ENCODE data around the gene ULBP2. TPM values are rescaled to one million over a fixed set of nuclear protein-coding genes. Genes with fewer than 3 reads are reported as not detected.
A peak's percentile ranks its signal among the peaks of the same experiment; 100 is the strongest.

The ULBP2 gene
- total RNA-seq, 1 experiment from 2014 or later: not detected

- Mint-ChIP-seq H3K36me3 (ENCODE audit: insufficient read depth in 1 of 3, low read depth in 3 of 3) (no peaks in the 10 kb centered on the region), H3K4me3 (no peak within 1 kb of the TSS; a peak in 1 of 5 replicates), H3K4me1 (peaks cover 0 to 9% of the 10 kb centered on the region in 2 experiments; a peak in 3 of 4 replicates), H3K27ac (no peak within 1 kb of the TSS; a peak in 1 of 7 replicates), H3K9me3 (no peaks in the 10 kb centered on the region), H3K27me3 (ENCODE audit: low read depth) (peaks cover 39% of the 10 kb centered on the region)
- H3K18ac ChIP-seq (ENCODE audit: insufficient read length, low read depth, low read length): no peak within 1 kb of the TSS
- H3K79me2 ChIP-seq (ENCODE audit: insufficient read depth, low read length): no peaks in the 10 kb centered on the region
- H4K91ac ChIP-seq (ENCODE audit: insufficient read length, low read depth, low read length): no peak within 1 kb of the TSS
- no peak within 1 kb of the TSS for H3K4me2 ChIP-seq (ENCODE audit: insufficient read depth, insufficient read length, low read length)
- H2AK5ac ChIP-seq (ENCODE audit: insufficient read length, low read length): no peak within 1 kb of the TSS
- H4K20me1 ChIP-seq (ENCODE audit: control insufficient read depth, insufficient read depth, insufficient read length): no peaks in the 10 kb centered on the region
- no peak within 1 kb of the TSS for H2BK15ac ChIP-seq (ENCODE audit: low read depth, low read length)
- H3T11ph ChIP-seq (ENCODE audit: low read length): no peak within 1 kb of the TSS
- TF ChIP-seq CTCF (conservative IDR thresholded peaks at IDR 0.05): peak; percentile 25; the same call in 1 of the 3 replicates
- WGBS (ENCODE audit: extremely low coverage, insufficient read length, low lambda C conversion rate): no CpG with 5 or more reads among the region's 17 CpGs
- no peak within 1 kb of the TSS for H3K4ac ChIP-seq (ENCODE audit: low read depth, low read length)
- no peaks in the 10 kb centered on the region for H3K79me1 ChIP-seq (ENCODE audit: insufficient read depth, low read depth, low read length, poor library complexity, severe bottlenecking)
- no peaks in the 10 kb centered on the region for H3K23me2 ChIP-seq (ENCODE audit: insufficient read length, low read depth, low read length, poor library complexity, severe bottlenecking)
- H2BK12ac ChIP-seq (ENCODE audit: insufficient read length, low read depth, low read length): no peak within 1 kb of the TSS
- H3K9me3 ChIP-seq (ENCODE audit: control insufficient read depth, low read depth, low read length): no peaks in the 10 kb centered on the region
- H3K56ac ChIP-seq (ENCODE audit: insufficient read length, low read depth, low read length): no peak within 1 kb of the TSS
- no peak within 1 kb of the TSS for H2BK5ac ChIP-seq (ENCODE audit: insufficient read length, low read length)
- no peak within 1 kb of the TSS for H2BK20ac ChIP-seq (ENCODE audit: low read depth, low read length, poor library complexity, severe bottlenecking)
- no peak within 1 kb of the TSS for H4K5ac ChIP-seq (ENCODE audit: insufficient read length, low read depth, low read length)
- DNase-seq: no peak
- H2BK120ac ChIP-seq (ENCODE audit: low read depth, low read length, poor library complexity, severe bottlenecking): no peak within 1 kb of the TSS
- H3K4me1 ChIP-seq (ENCODE audit: insufficient read depth, low read length): no peaks in the 10 kb centered on the region; the same call in 1 of the 2 replicates
- H2AFZ ChIP-seq (ENCODE audit: low read length): no peak within 1 kb of the TSS
- H3K27ac ChIP-seq (ENCODE audit: insufficient read length, low read depth, low read length): no peak within 1 kb of the TSS
- H3K14ac ChIP-seq (ENCODE audit: insufficient read depth, low read length): no peak within 1 kb of the TSS
- H3K23ac ChIP-seq (ENCODE audit: insufficient read length, low read depth, low read length): no peak within 1 kb of the TSS
- H3K9ac ChIP-seq (ENCODE audit: extremely low read depth, insufficient read length, low read length): no peak within 1 kb of the TSS
- no peaks in the 10 kb centered on the region; the same call in 1 of the 2 replicates for H3K27me3 ChIP-seq (ENCODE audit: insufficient read depth, low read length)
- H4K8ac ChIP-seq (replicated peaks; ENCODE audit: insufficient read length, low read depth, low read length): no peak within 1 kb of the TSS
Observed at GRCh38 chr6:149897855-149898744, 43.7 kb upstream of the ULBP2 start, which contains the start of gene RAET1E. TSS of gene RAET1E (minus strand) at chr6:149898113. CDS start at chr6:149890901, 7,212 bp downstream.

Measured in H9 (cell line).